KBM-7 (cell line): ENCODE measurements around the gene MRPL33.

Experiments used
- DNase-seq: peaks from one replicate; pipeline ENCODE4 v3.0.0-alpha.2; 2015
- in situ Hi-C: fragments of 300-500 bp; cut with MboI; formaldehyde crosslinking; loops from 2 replicates; pipeline ENCODE4 v1.14.3; 2020; ENCODE audit warnings: low sequenced_read_pairs, low pct_unique_long_range_greater_than_20kb, mixed read lengths

Gene MRPL33

DNA sequence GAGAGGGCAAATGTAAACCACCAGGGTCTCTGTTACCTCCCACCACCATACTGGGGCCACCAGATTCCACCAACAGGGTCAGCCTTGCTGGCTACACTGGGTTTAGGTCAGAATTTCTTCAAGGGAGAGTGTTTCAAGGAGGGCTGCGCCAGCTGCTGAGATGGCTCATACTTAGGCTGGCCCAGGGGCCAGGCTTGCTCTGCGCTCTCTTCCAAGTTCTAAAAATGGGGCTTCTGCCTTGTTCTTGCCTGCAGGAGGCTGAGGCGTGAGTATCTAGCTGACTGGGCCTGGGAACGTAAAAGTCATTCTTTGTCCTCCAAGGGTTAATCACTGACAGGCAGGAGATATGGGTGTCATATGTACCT, 28.1 kb downstream of the MRPL33 start:
- no peak for DNase-seq
- in situ Hi-C loops = no loop called here

DNA sequence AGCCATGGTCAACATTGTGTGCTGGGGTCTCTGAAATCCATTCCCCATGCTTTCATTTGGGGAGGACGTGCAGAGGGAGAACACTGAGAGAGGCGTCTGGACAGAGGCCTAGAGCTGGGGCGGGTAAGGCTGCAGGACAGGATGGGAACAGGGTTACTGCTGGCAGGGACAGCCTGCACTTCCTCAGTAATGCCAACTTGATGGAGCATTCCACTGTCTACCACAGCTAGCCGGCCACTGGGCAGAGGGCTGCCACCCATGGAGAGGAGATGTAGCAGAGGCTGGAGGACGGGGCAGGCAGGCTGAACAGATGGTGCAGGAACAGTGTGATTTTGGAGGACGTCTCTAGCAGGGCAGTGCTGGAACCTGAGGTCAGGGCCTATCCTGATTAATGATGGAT, 29.3 kb downstream of the MRPL33 start:
- no peak for DNase-seq
- in situ Hi-C loops = no loop called here

DNA sequence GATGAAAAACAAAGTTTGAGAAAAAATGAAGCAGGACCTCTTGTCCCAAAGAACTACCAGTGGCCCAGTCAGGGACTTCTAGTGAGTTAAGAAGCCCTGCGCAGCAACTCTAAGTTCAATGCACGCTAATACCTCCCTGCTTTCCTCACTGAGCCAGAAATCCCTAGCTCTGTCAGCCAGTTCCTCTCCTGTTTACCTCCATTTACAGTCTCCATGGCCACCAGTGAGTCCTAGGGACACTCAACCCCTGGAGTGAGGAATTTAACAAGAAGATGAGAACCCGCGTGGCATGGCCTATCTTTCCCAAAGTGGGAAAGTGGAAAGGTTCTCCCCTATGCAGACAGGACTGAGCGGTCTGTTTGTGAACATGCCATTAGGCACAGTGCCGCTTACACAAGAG, 31.0 kb downstream of the MRPL33 start:
- in situ Hi-C loops = no loop called here
- DNase-seq = no peak

DNA sequence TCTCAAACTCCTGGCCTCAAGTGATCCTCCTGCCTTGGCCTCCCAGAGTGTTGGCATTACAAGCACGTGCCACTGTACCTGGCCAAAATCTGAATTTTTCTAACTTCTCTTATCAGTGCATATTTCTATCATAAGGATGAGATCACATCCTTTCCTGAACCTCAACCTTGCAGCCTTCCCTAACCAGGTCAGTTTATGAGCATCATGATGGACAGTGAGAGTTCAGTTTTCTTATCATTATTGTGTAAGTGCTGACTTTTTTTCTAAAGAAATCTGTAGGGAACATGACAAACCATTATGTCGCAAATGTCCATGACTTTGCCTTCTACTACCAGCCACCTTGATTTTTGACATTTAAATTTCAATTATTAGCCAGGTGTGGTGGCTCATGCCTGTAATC, 31.5 kb downstream of the MRPL33 start:
- DNase-seq = no peak
- in situ Hi-C loops = no loop called here

DNA sequence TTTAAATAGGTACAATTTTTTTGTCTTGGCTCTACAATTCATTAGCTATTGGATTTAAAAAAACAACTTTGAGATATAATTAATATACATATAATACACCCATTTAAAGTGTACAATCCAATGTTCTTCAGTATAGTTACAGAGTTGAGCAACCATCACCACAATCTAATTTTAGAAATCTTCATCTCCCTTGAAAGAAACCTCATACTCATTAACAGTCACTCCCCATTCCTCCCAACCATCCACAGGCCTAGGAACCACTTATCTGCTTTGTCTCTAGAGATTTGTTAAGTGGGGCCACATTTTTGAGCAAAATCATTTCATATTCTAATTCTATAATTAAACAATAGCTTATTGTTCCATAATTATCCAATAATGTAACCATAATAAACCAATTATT, 32.6 kb downstream of the MRPL33 start:
- in situ Hi-C loops = no loop called here
- DNase-seq = peak; percentile 57

DNA sequence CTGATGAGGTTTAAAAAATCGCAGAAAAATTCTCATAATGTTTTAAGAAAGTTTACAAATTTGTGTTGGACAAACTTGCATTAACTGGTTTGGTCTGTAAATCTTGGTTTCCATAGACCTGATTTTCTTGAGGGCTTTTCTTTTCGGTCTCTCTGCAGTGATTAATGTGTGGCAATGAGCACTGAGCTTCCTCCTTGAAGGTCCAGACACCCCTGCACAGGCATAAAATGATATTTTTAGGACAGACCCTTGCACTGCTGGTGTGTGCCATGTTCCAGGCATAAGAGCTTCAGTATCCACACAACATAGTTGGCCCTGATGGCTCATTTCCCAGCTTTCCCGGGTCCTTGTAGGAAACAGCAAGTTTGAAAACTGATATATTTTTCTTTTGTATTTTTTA, 33.7 kb downstream of the MRPL33 start:
- in situ Hi-C loops = no loop called here
- no peak for DNase-seq

DNA sequence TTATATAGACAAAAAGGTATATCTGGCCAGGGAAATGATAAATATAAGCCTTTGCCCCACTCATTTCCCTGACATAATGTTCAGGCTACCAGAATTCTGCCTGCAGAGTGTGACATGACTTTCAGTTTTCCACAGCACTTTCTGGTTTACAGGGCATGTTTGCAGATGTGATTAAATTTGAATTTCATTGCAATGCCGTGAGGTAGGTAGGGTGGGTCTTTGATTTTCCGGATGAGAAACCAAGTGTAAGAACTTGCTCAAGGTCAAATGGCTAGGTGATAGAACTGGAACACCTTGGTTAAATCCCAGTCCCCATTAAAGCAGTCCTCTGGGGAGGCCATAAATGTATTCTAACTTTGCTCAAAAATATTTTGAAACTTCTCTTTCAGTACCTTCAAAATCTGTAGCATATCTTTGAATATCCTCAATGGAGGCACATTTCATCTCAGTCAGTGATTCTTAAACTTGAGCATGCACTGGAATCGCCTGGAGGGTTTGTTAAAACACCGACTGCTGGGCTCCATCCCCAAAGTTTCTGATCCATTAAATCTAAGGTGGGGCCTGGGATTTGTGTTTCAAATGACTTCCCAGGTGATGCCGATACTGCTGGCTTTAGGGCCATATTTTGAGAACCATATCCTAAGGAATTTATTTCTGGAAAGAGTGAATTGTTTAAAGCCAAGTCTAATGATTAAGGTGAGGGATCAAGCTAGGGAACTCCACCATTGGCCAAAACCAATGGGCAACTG, 35.0 kb downstream of the MRPL33 start:
- no peak for DNase-seq
- in situ Hi-C loops = no loop called here

DNA sequence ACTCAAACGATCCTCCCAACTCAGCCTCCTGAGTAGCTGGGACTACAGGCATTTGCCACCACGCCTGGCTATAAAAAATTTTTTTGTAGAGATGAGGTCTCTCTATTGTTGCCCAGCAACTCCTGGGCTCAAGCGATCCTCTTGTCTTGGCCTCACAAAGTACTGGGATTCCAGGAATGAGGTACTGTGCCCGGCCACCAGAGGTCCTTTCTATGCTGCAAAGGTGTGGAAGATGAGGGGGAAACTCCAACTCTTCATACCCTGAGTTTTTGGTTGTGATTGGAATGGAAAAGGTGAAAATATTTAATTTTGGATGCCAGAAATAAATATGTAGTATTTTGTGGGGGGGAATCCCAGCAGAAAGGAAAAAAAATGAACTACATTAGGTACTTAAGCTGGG, 36.0 kb downstream of the MRPL33 start:
- in situ Hi-C loops = no loop called here
- peak; percentile 35 for DNase-seq

DNA sequence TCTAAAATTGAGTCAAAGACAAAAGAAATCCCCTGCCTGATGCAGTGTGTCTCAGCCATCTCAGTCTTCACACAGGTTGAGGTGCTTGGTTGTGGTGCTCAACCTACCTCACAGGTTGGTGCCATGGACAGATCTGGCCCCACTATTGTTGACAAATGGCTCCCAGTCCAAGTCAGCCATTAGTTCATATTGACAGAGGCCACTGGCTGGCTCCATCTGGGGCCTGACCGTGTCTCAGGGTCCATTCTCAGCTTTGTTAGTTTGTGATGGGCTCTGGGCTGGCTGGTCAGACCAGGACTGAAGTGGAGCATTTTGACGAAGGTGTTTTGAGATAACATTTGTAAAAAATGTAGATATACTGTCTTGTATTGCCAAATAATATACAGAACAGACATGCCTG, 36.9 kb downstream of the MRPL33 start:
- no peak for DNase-seq
- in situ Hi-C loops = no loop called here

DNA sequence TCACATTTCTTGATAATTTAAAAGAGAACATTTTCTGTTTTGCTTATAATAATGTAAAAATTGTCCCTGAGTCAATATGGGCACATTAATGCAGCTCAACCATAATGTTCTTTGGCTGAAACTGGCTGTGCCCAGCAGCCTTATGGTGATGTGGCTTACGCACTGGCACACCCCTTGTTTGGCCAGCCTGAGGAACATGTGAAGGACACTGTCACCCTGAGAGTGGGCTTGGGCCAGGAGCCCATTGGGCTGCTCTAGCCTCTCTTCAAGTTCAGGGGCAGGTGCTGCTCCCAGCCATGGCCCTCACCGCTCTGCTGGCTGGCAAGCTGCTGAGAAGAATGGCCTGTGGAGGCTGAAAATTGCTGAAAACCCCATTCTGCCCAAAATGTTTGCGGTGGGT, 37.5 kb downstream of the MRPL33 start:
- in situ Hi-C loops = no loop called here
- DNase-seq = no peak

DNA sequence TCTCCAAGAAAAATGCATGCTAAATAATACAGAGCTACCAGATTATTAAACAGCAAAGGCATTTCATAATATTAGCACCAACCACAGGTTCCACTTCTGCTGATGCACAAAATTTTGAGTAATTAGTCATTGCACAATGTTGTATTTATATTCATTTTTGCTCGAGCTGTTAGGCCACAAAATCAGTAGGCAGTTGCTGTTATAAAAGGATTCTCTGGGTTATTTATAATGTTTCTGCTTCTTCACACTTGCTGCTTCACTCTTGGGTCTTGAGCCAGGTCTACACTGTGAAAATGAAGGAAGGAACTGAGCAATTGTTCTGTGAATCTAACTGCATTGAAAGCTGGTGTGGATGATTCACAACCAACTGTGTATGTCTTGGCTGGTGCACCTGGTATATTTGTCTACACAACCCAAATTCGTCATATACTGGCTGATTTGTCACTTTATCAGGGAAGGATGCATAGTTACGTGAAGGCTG, 38.3 kb downstream of the MRPL33 start:
- peak; percentile 24 for DNase-seq

DNA sequence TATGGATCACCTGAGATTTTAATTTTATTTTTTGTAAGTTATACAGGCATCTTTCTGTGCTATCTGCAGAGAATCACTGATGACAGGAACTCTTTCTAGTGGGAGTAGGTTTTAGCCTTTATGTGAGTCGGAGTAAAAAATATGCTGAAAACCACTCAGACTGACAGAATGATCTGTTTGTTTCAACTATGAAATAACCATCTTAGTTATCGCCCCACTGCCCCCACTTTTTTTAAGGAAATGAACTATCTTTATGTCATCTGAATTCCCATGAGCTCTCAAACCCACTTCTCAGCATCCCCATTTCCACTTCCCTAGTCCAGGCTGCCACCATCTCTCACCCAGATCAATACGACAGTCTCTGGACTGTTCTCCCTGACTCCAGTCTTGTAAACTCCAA, 38.9 kb downstream of the MRPL33 start:
- in situ Hi-C loops = no loop called here
- DNase-seq = no peak

More for the DNA sequence above, 38.3 kb downstream of the MRPL33 start:
- in situ Hi-C loops = no loop called here

DNA sequence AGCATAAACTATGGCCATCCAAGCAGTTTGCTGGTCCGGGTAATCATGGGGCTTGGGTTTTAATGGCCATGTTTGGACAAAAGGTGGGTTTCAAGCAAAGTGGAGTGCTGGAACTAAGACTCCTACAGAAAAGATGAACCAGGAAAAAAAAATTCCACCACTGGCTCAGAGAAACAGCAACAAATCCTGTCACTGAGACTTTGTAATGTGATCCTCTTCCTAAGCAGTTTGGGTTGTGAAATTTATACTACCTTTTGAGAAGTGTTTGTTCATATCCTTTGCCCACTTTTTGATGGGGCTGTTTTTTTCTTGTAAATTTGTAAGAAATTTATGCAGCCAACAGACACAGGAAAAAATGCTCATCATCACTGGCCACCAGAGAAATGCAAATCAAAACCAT, 40.2 kb downstream of the MRPL33 start:
- no peak for DNase-seq
- in situ Hi-C loops = no loop called here

DNA sequence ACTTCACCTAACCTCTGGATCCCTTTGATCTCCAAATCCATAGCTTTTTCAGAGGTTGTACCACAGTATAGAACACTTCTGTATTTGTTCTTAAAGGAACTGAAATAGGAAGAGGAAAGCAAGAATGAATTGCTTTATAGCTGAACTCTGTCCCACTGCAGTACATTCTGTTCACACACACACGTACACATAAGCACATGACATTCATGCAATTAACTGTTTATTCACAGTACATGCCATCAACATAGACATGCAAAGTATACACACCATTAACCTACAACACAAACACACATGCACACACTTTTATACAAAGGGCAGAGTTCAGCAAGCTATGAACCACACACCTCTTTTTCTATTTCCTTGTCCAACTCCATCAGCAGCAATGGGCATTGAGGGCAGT, 43.2 kb downstream of the MRPL33 start:
- no peak for DNase-seq
- in situ Hi-C loops = no loop called here

DNA sequence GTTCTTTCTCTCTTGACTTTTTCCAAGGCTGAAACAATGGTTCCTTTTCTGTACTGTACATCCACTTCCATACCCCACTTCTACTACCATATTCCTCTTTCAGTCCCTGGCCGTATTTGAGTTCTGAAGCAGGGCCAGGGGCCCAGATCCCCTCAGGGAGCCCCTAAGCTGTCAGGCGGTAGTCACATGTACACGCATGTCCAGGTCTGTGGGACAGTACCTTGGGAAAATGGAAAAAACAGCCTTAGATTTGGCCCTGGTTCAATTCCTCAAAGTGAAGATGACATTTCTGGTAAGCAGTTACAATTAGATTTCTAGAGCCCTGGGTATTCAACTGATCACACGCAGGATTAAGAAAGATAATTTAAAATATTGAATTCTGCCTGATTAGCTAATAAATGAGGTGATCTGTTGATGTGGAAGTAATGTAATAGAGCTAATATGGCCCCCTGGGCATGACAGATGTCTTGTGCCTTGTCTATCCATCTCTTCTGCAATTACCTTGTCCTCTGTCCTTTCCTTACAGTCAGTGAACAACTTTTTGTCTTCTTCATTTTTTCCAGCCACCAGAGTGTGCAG, 44.4 kb downstream of the MRPL33 start:
- in situ Hi-C loops = no loop called here

DNA sequence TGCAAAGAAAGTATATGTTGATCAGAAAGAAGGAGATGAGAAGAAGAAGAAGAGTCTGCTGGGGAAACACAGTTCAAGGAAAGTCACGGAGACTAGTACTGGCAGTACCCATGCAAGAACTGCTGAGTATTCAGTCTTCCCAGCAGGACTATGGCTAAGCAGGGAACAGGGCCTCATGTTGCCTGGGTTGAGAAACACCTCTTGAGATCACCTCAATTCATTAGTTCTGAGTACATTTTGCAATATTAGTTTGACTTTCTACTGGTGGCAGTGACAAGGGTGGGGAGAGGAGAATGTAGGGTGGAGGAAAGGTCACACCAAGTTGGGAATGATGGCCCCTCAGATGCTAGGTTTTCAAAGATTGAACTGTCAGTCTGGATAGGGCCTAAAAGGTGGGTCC, 50.5 kb downstream of the MRPL33 start:
- no peak for DNase-seq
- in situ Hi-C loops = no loop called here

More for the DNA sequence above, 44.4 kb downstream of the MRPL33 start:
- DNase-seq = no peak

DNA sequence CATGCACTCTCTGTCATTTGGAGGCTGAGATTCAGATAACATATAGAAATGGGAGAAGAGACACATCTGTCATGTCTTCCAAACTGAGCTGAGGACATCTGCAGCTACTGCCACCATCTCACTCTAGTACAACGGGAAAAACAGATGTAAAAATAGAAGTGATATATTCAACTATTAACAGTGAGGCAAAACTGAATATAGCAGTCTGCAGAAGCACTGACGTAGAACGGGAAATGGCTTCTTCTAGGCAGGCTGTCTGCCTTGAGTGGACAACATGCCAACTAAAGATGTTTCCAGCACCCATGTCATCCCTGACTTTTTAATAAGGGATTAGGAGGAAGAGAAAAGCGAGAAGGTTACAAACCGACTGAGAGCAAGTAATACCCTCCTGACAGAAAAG, 51.6 kb downstream of the MRPL33 start:
- no peak for DNase-seq
- in situ Hi-C loops = no loop called here

DNA sequence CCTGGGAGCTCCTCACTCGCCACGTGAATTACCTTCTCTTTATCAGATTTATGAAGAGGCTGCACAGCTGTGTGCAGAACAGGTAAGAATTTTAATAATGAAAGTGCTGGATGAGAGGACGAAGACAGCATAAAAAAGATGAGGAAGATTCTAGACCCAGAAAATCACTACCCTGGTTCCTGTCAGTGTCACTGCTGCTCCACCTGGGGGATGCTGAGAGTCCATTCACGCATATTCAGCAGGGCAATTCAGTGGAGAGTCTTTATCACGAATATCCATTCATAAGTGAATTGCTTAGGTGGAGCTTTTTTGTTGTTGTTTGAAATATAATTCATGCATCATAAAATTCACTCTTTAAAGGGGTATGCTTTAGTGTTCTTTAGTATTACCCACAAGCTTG, 52.0 kb downstream of the MRPL33 start:
- in situ Hi-C loops = no loop called here
- no peak for DNase-seq

DNA sequence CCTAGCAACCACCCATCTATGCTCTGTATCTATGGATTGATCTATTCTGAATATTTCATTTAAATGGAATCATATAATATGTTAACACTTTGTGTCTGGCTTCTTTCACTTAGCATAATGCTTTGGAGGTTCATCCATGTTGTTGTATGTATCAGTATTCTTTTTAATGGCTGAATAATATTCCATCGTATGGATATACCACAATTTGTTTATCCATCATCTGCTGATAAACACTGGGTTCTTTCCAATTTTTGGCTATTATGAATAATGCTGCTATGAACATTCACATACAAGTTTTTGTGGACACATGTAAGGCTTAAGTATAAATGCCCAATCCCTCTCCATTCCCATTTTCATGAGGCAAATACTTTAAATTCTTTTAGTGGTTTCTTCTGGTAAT, 52.9 kb downstream of the MRPL33 start:
- in situ Hi-C loops = no loop called here
- DNase-seq = no peak

DNA sequence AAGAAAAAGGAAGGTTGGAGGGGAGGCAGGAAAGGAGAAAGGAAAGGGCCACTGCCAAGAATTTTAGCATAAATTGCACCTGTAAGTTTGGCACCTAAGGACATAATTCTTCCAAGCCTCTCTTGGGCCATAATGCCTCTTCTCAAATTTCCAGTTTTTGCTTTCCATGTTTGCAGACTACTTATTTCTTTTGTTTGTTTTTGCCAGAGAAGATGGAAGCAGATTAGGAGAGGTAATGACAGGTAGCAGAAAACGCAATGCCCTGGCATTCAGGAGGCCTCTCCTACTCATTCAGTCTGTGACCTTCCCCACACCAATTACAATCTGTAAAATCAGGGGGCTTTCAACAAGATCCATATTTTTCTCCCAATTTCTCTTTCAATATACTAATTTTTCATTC, 56.8 kb downstream of the MRPL33 start:
- in situ Hi-C loops = no loop called here
- no peak for DNase-seq
